ENCODE results near the gene PAM. TPM values are rescaled to one million over a fixed set of nuclear protein-coding genes. Genes with fewer than 3 reads are reported as not detected.

The PAM gene
- 10 to 100 TPM; 63.4 to 65.8 TPM for total RNA-seq

- Mint-ChIP-seq H3K36me3 (ENCODE audit: low read depth) (peaks cover 16% of the 10 kb centered on the region), H3K27ac (peak within 1 kb of the TSS; percentile 97), H3K4me1 (ENCODE audit: low read depth) (peaks cover 50% of the 10 kb centered on the region), H3K27me3 (peaks cover 8% of the 10 kb centered on the region), H3K9me3 (peaks cover 2% of the 10 kb centered on the region), H3K4me3 (peak within 1 kb of the TSS; percentile 99)
- intact Hi-C loops (cut with micrococcal nuclease), result no loop called here
- DNase-seq (peak; percentile 86), ATAC-seq (peak; percentile 82)
- ChIA-PET POLR2A (interaction anchor here (0.6 to 3.9 kb wide), 5 partner anchors 10 to 267 kb away, joined by 3 to 20 read pairs (median 4); no protein-coding TSS in a partner anchor), CTCF (interaction anchor here (1.1 to 2.7 kb wide), 2 partner anchors 9 to 29 kb away, joined by 3 to 10 read pairs; no protein-coding TSS in a partner anchor)
- no peak for TF ChIP-seq CTCF (IDR thresholded peaks at IDR 0.05)
Observed at GRCh38 chr5:102754767-102755431, at the start of gene PAM. PAM (plus strand) TSS chr5:102755305; CDS start chr5:102866196, 110,891 bp downstream.

- POLR2A ChIA-PET, result no interaction called here
- no peak for ATAC-seq
Observed at GRCh38 chr5:102711525-102712385, 43.4 kb upstream of the PAM start.

GRCh38 chr5:102713278-102713677 is 41.8 kb upstream of the PAM start:
- Mint-ChIP-seq H3K27me3 (peaks cover 16% of the 10 kb centered on the region), H3K27ac (no peak overlapping the region), H3K36me3 (ENCODE audit: low read depth) (no peaks in the 10 kb centered on the region), H3K4me3 (no peak overlapping the region), H3K4me1 (ENCODE audit: low read depth) (peaks cover 4% of the 10 kb centered on the region), H3K9me3 (peaks cover 2% of the 10 kb centered on the region)
- DNase-seq (no peak), ATAC-seq (no peak)
- intact Hi-C loops (cut with micrococcal nuclease), result no loop called here
- ChIA-PET CTCF (no interaction called here), POLR2A (no interaction called here)
- TF ChIP-seq CTCF (IDR thresholded peaks at IDR 0.05), result no peak

More at GRCh38 chr5:102711525-102712385, 43.4 kb upstream of the PAM start:
- Mint-ChIP-seq H3K9me3 (peaks cover 2% of the 10 kb centered on the region), H3K4me1 (ENCODE audit: low read depth) (peaks cover 4% of the 10 kb centered on the region), H3K36me3 (ENCODE audit: low read depth) (no peaks in the 10 kb centered on the region), H3K27me3 (peaks cover 12% of the 10 kb centered on the region), H3K27ac (no peak overlapping the region), H3K4me3 (no peak overlapping the region)
- intact Hi-C loops (cut with micrococcal nuclease), result no loop called here
- CTCF ChIA-PET, result interaction anchor here (1.2 kb wide), 1 partner anchor 12 kb away, joined by 4 read pairs; no protein-coding TSS in a partner anchor
- no peak for TF ChIP-seq CTCF (IDR thresholded peaks at IDR 0.05)
- DNase-seq, result no peak

GRCh38 chr5:102713682-102714231 is 41.3 kb upstream of the PAM start:
- CTCF ChIA-PET, result no interaction called here
- H3K27me3 Mint-ChIP-seq, result peaks cover 13% of the 10 kb centered on the region
- H3K27ac Mint-ChIP-seq, result no peak overlapping the region

More at GRCh38 chr5:102713682-102714231, 41.3 kb upstream of the PAM start:
- no peaks in the 10 kb centered on the region for H3K36me3 Mint-ChIP-seq (ENCODE audit: low read depth)
- TF ChIP-seq CTCF (IDR thresholded peaks at IDR 0.05), result no peak
- intact Hi-C loops (cut with micrococcal nuclease), result no loop called here
- ATAC-seq (no peak), DNase-seq (no peak)
- POLR2A ChIA-PET, result no interaction called here
- peaks cover 2% of the 10 kb centered on the region for H3K9me3 Mint-ChIP-seq
- H3K4me3 Mint-ChIP-seq, result no peak overlapping the region
- H3K4me1 Mint-ChIP-seq (ENCODE audit: low read depth), result peaks cover 4% of the 10 kb centered on the region
